Trophoblast cell (in vitro differentiated cells and primary cell): ENCODE results near the gene NAT14.

ENCODE experiments used
- DNase-seq, 2 donors: peaks; one replicate each; pipeline ENCODE4 v3.0.0-alpha.2; 2016
- H2AFZ ChIP-seq: 2 replicates; pipeline ENCODE4 v1.6.1; 2013; ENCODE audit warnings: low read length, moderate library complexity, mild to moderate bottlenecking; ENCODE audit not compliant: insufficient read depth, poor library complexity
- H2AK5ac ChIP-seq: 2 replicates; pipeline ENCODE4 v1.6.1; 2013; ENCODE audit warnings: mild to moderate bottlenecking, low read length
- H2BK120ac ChIP-seq: 2 replicates; pipeline ENCODE4 v1.6.1; 2013; ENCODE audit warnings: low read length, mild to moderate bottlenecking, moderate library complexity; ENCODE audit not compliant: insufficient read depth, poor library complexity
- H2BK12ac ChIP-seq: 2 replicates; pipeline ENCODE4 v1.6.1; 2013; ENCODE audit warnings: mild to moderate bottlenecking, low read length, moderate library complexity
- H2BK5ac ChIP-seq: 2 replicates; pipeline ENCODE4 v1.6.1; 2013; ENCODE audit warnings: low read length, low read depth, moderate library complexity, mild to moderate bottlenecking; ENCODE audit not compliant: poor library complexity
- H3K14ac ChIP-seq: 2 replicates; pipeline ENCODE4 v1.6.1; 2013; ENCODE audit warnings: mild to moderate bottlenecking, low read length
- H3K18ac ChIP-seq: 2 replicates; pipeline ENCODE4 v1.6.1; 2013; ENCODE audit warnings: mild to moderate bottlenecking, low read length
- H3K23ac ChIP-seq: 2 replicates; pipeline ENCODE4 v1.6.1; 2013; ENCODE audit warnings: low read length
- H3K27ac ChIP-seq: 2 replicates; pipeline ENCODE4 v1.5.1; 2013; ENCODE audit warnings: low read depth, mild to moderate bottlenecking, inconsistent platforms, low read length, moderate library complexity
- H3K27me3 ChIP-seq: 2 replicates; pipeline ENCODE4 v1.6.1; 2013; ENCODE audit warnings: inconsistent platforms, mild to moderate bottlenecking, low read length, moderate library complexity; ENCODE audit not compliant: insufficient read depth
- H3K36me3 ChIP-seq, 2 experiments: 1 replicate in 1 of 2; 2 replicates in 1 of 2; pipeline ENCODE4 v1.6.1; 2013; ENCODE audit warnings: low read length in 2 of 2, mild to moderate bottlenecking in 2 of 2, moderate library complexity in 1 of 2; ENCODE audit not compliant: insufficient read depth in 2 of 2, control insufficient read depth in 1 of 2
- H3K4ac ChIP-seq: 2 replicates; pipeline ENCODE4 v1.6.1; 2013; ENCODE audit warnings: low read depth, mild to moderate bottlenecking, low read length, moderate library complexity
- H3K4me1 ChIP-seq, 2 experiments: 1 replicate in 1 of 2; 2 replicates in 1 of 2; pipeline ENCODE4 v1.6.1; 2013; ENCODE audit warnings: low read length in 2 of 2, mild to moderate bottlenecking in 2 of 2, moderate library complexity in 1 of 2; ENCODE audit not compliant: insufficient read depth in 2 of 2, control insufficient read depth in 1 of 2
- H3K4me2 ChIP-seq: 2 replicates; pipeline ENCODE4 v1.6.1; 2013; ENCODE audit warnings: inconsistent platforms, mild to moderate bottlenecking, low read length, moderate library complexity
- H3K4me3 ChIP-seq: 2 replicates; pipeline ENCODE4 v1.5.1; 2013; ENCODE audit warnings: mild to moderate bottlenecking, low read depth, low read length, inconsistent platforms
- H3K79me1 ChIP-seq: one replicate; pipeline ENCODE4 v1.6.1; 2013; ENCODE audit warnings: low read length
- H3K79me2 ChIP-seq: 2 replicates; pipeline ENCODE4 v1.6.1; 2013; ENCODE audit warnings: low read length, mild to moderate bottlenecking; ENCODE audit not compliant: control insufficient read depth, insufficient read depth, poor library complexity
- H3K9ac ChIP-seq: 2 replicates; pipeline ENCODE4 v1.6.1; 2013; ENCODE audit warnings: mild to moderate bottlenecking, low read length
- H3K9me3 ChIP-seq: 2 replicates; pipeline ENCODE4 v1.6.1; 2013; ENCODE audit warnings: low read depth, mild to moderate bottlenecking, control low read depth, inconsistent platforms, low read length; ENCODE audit not compliant: insufficient read depth
- H4K12ac ChIP-seq: 2 replicates; pipeline ENCODE4 v1.6.1; 2013; ENCODE audit warnings: low read depth, mild to moderate bottlenecking, low read length, moderate library complexity
- H4K8ac ChIP-seq: 2 replicates; pipeline ENCODE4 v1.6.1; 2013; ENCODE audit warnings: low read depth, mild to moderate bottlenecking, low read length, moderate library complexity
- H4K91ac ChIP-seq: one replicate; pipeline ENCODE4 v1.6.1; 2013; ENCODE audit warnings: low read depth, mild to moderate bottlenecking, low read length, moderate library complexity
- WGBS: extraction: QIAGEN DNeasy Blood & Tissue Kit; methylation state at CpG from one replicate; pipeline ENCODE4 v1.1.7; 2013; ENCODE audit warnings: missing lambda C conversion rate; ENCODE audit not compliant: insufficient read length, insufficient coverage; ENCODE audit errors: extremely low coverage; 5-methylcytosine and 5-hydroxymethylcytosine counted together

Gene NAT14

GRCh38 chr19:55451965-55452748 lies 32.8 kb upstream of the NAT14 start:
- Histone ChIP-seq H3K9ac (no peak overlapping the region), H2AFZ (no peak overlapping the region), H3K14ac (no peak overlapping the region), H2AK5ac (no peak overlapping the region), H3K27ac (no peak overlapping the region), H3K4me1 (peaks cover 0 to 3% of the 10 kb centered on the region in 2 experiments), H3K4me2 (peak overlapping the region; percentile 13), H2BK12ac (no peak overlapping the region), H4K8ac (no peak overlapping the region), H3K79me1 (no peaks in the 10 kb centered on the region), H4K12ac (no peak overlapping the region), H3K79me2 (no peaks in the 10 kb centered on the region), H3K18ac (no peak overlapping the region), H3K9me3 (peaks cover 20% of the 10 kb centered on the region), H3K23ac (no peak overlapping the region), H2BK5ac (no peak overlapping the region), H3K36me3 (peaks cover 0 to 5% of the 10 kb centered on the region in 2 experiments), H4K91ac (no peak overlapping the region), H3K4ac (no peak overlapping the region), H2BK120ac (no peak overlapping the region), H3K27me3 (peaks cover 30% of the 10 kb centered on the region), H3K4me3 (no peak overlapping the region)
- no peak for DNase-seq
- no CpG with 5 or more reads among the region's 57 CpGs for WGBS

- Histone ChIP-seq H4K8ac (no peak overlapping the region), H3K23ac (no peak overlapping the region), H3K4ac (no peak overlapping the region), H3K79me2 (no peaks in the 10 kb centered on the region), H2BK120ac (no peak overlapping the region), H3K4me2 (peak overlapping the region; percentile 13), H3K14ac (no peak overlapping the region), H2BK12ac (no peak overlapping the region), H3K9me3 (peaks cover 18% of the 10 kb centered on the region), H3K27me3 (peaks cover 30% of the 10 kb centered on the region), H3K36me3 (peaks cover 0 to 5% of the 10 kb centered on the region in 2 experiments), H3K18ac (no peak overlapping the region), H3K9ac (no peak overlapping the region), H2AFZ (no peak overlapping the region), H3K4me1 (peaks cover 0 to 3% of the 10 kb centered on the region in 2 experiments), H2AK5ac (no peak overlapping the region), H2BK5ac (no peak overlapping the region), H3K4me3 (no peak overlapping the region), H3K27ac (no peak overlapping the region), H4K12ac (no peak overlapping the region), H4K91ac (no peak overlapping the region), H3K79me1 (no peaks in the 10 kb centered on the region)
- DNase-seq = peak in 1 of 2 donors; percentile 27
- WGBS = no CpG with 5 or more reads among the region's 34 CpGs
These were observed 32.1 kb upstream of the NAT14 start for GRCh38 chr19:55452749-55453346.

GRCh38 chr19:55453511-55454260 lies 31.3 kb upstream of the NAT14 start:
- Histone ChIP-seq H3K14ac (no peak overlapping the region), H2BK120ac (no peak overlapping the region), H3K36me3 (peaks cover 0 to 5% of the 10 kb centered on the region in 2 experiments), H3K23ac (no peak overlapping the region), H4K12ac (no peak overlapping the region), H3K9ac (no peak overlapping the region), H2AFZ (no peak overlapping the region), H3K79me2 (no peaks in the 10 kb centered on the region), H3K4ac (no peak overlapping the region), H2AK5ac (no peak overlapping the region), H3K18ac (no peak overlapping the region), H3K79me1 (no peaks in the 10 kb centered on the region), H3K4me2 (no peak overlapping the region), H2BK5ac (no peak overlapping the region), H2BK12ac (no peak overlapping the region), H4K91ac (no peak overlapping the region), H4K8ac (no peak overlapping the region), H3K4me1 (peaks cover 0 to 3% of the 10 kb centered on the region in 2 experiments), H3K27ac (no peak overlapping the region), H3K4me3 (no peak overlapping the region), H3K9me3 (peaks cover 10% of the 10 kb centered on the region), H3K27me3 (peaks cover 30% of the 10 kb centered on the region)
- WGBS = no CpG with 5 or more reads among the region's 12 CpGs
- DNase-seq = no peak

GRCh38 chr19:55454787-55455243 lies 30.2 kb upstream of the NAT14 start:
- Histone ChIP-seq H2BK120ac (no peak overlapping the region), H3K27me3 (peaks cover 24% of the 10 kb centered on the region), H4K12ac (no peak overlapping the region), H3K4me1 (peaks cover 0 to 3% of the 10 kb centered on the region in 2 experiments), H3K79me1 (no peaks in the 10 kb centered on the region), H3K4me3 (no peak overlapping the region), H4K91ac (no peak overlapping the region), H3K14ac (no peak overlapping the region), H2BK5ac (no peak overlapping the region), H2AFZ (no peak overlapping the region), H3K4me2 (no peak overlapping the region), H3K9me3 (peaks cover 4% of the 10 kb centered on the region), H3K18ac (no peak overlapping the region), H3K36me3 (peaks cover 0 to 5% of the 10 kb centered on the region in 2 experiments), H3K27ac (no peak overlapping the region), H3K9ac (no peak overlapping the region), H3K79me2 (no peaks in the 10 kb centered on the region), H2BK12ac (no peak overlapping the region), H3K4ac (no peak overlapping the region), H3K23ac (no peak overlapping the region), H4K8ac (no peak overlapping the region), H2AK5ac (no peak overlapping the region)
- no CpG with 5 or more reads among the region's 14 CpGs for WGBS
- peak; percentile 34 to 47 for DNase-seq
